ENCODE data around the gene F2RL3.
"Not testable (repeated sequence)": the region's sequence is repeated elsewhere in the genome, so short reads cannot be mapped to it uniquely, and the experiment has no call there.

Gene F2RL3

GRCh38 chr19:16922592-16922934 is 33.8 kb downstream of the F2RL3 start:
- DNase-seq (ENCODE audit: low spot score): no peak

- no peak for DNase-seq (ENCODE audit: low spot score)
Measured at GRCh38 chr19:16922949-16923348, 34.1 kb downstream of the F2RL3 start.

DNA sequence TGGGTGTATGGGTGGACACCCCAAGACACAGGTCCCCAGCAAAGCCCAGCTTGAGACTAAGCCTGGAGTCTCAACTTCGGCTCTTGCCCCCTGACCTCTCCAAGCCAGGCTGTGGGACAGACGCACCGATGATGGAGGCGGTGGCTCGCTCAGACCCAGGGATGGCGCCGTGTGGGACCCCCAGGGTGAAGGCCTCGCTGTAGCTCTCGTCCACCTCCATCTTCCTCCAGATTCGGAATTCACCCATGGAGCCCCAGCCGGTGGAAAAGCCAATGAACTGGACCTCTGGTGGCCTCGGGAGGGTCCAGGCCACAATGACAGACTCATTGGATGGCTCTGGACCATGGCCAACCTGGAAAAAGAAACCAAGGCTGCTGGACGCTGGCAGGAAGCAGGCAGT is 39.1 kb downstream of the F2RL3 start:
- DNase-seq (ENCODE audit: low spot score): no peak

- no peak for DNase-seq (ENCODE audit: low spot score)
Measured at GRCh38 chr19:16928351-16928750, 39.6 kb downstream of the F2RL3 start.

DNA sequence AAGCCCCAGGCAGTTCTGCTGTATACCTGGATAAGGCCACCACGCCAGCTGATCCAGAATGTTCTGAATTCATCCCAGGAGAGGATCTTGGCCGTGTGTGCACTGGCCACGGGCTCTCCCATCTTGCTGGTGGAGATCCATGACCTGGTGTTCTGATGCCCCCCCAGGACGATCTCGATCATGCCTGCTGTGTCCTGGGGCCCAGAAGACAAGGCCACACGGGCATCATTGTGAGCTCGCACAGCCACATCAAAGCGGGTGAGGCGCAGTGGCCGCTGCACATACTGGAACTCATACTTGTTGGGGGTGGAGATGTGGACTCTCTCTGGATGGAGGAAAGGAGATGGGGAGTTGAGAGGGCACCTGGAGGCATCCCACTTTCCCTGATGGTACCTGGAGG is 40.1 kb downstream of the F2RL3 start:
- no peak for DNase-seq (ENCODE audit: low spot score)

DNA sequence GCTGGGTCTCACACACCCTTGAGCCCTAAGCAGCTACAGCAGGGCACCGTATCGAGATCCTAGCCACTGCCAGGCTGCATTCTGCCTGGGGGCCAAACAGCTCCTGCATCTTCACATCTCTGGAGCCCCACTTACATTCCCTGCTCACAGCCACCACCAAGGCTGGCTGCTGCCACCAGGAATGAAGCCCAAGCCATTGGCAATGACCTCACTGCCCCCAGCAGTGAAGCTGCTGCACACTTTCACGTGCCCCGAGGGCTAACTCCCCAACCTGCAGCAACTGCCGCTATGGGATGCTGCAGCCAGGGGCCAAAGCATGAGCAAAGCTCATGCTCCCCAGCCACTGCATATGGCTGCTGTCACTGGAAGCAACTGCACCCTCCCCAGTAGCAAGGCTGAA is 42.0 kb downstream of the F2RL3 start:
- no peak for DNase-seq (ENCODE audit: low spot score)

DNA sequence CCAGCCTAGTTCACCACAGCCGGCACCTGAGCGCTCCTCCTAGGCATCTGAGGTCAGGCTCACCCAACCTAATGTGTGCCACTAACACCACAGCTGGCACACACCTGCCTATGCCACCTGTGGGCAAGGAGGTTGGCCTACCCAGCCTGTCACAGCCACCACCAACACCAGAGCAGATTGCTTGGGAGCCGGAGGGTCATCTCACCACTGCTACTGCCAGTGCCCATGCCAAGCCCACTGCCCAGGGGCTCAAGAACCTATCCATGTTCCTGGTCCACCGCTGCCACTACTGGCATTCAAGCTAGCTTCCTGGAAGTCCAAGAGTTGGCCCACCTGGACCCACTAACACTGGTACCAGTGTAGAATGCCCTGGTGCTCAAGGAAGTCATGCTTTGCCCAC is 42.5 kb downstream of the F2RL3 start:
- no peak for DNase-seq (ENCODE audit: low spot score)

GRCh38 chr19:16934489-16934888 is 45.7 kb downstream of the F2RL3 start:
- no peak for DNase-seq (ENCODE audit: low spot score)

DNA sequence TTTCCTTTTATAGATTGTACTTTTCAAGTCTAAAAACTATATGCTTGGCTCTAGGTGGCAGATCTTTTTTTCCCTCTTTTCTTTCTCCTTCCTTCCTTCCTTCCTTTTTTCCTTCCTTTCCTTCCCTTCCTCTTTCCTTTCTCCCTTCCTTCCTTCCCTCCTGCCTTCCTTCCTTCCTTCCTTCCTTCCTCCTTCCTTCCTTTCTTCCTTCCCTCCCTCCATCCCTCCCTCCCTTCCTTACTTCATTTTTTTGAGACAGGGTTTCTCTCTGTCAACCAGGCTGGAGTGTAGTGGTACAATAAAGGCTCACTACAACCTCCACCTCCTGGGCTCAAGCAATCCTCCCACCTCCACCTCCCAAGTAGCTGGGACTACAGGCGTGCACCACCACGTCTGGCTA is 48.1 kb downstream of the F2RL3 start:
- no peak for DNase-seq (ENCODE audit: low spot score)

GRCh38 chr19:16937796-16938195 is 49.0 kb downstream of the F2RL3 start:
- not testable (repeated sequence) for DNase-seq (ENCODE audit: low spot score)

DNA sequence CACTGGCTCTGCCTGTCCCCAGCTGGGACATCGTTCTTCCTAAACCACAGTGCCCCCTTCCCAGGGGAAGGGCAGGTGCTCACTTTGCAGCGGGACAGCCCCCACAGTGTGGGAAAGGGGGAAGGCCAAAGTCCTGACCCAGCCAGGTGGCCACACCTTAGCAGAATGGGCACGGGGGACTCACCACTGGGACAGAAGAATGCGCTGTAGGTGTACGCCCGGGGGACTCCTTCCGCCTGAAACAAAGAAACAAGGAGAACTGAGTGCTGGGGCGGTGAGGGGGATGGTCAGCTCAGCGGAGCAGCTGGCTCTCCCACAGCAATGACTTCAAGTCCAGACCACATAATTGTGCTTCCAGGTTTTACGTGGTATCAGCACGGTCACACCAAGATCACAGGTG is 49.4 kb downstream of the F2RL3 start:
- no peak for DNase-seq (ENCODE audit: low spot score)

DNA sequence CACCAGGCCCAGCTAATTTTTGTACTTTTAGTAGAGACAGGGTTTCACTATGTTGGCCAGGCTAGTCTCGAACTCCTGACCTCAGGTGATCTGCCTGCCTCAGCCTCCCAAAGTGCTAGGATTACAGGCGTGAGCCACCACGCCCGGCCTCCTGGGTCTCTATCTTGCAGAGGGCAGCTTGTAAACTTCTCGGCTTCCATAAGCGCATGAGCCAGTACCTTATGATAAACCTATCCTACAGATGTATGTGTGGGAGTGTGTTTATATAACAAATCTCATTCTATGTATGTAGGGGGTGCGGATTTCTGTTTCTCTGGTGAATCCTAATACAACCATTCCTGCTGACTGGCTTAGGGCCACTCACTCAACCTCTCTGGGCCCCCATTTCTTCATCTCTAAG is 51.3 kb downstream of the F2RL3 start:
- DNase-seq (ENCODE audit: low spot score): not testable (repeated sequence)

GRCh38 chr19:16940626-16941025 is 51.8 kb downstream of the F2RL3 start:
- no peak for DNase-seq (ENCODE audit: low spot score)

Measured in CD4-positive, alpha-beta T cell treated with Interleukin-15 for 4 hours (primary cell).